HG02610 (cell line): ENCODE measurements around the gene CNTNAP2.

Experiments used
- ATAC-seq: cut with Tn5 transposase; IDR thresholded peaks from one replicate; pipeline ENCODE4 v1.9.1; 2021; ENCODE audit warnings: mild to moderate bottlenecking, moderate library complexity; ENCODE audit not compliant: unreplicated experiment

The CNTNAP2 gene

DNA sequence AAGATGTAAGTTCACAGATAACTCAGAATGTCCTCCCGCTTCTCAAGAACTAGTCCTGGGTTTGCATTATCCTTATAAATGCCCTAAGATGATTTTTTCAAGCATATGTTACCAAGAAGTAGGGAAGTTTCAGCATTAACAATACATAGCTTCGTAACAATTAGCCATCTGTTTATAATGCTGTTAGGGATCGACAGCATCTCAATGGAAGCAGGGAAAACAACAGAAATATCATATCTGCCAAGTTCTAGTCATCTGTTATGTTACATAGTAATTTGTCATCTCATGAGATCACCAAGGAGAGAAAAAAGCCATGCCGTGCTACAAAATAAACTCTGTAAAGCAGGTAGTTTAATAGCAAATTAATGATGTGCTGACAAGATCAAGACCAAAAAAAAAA lies 1742.4 kb downstream of the CNTNAP2 start:
- ATAC-seq = no peak

GRCh38 chr7:147859486-147859885 lies 1742.9 kb downstream of the CNTNAP2 start:
- no peak for ATAC-seq

DNA sequence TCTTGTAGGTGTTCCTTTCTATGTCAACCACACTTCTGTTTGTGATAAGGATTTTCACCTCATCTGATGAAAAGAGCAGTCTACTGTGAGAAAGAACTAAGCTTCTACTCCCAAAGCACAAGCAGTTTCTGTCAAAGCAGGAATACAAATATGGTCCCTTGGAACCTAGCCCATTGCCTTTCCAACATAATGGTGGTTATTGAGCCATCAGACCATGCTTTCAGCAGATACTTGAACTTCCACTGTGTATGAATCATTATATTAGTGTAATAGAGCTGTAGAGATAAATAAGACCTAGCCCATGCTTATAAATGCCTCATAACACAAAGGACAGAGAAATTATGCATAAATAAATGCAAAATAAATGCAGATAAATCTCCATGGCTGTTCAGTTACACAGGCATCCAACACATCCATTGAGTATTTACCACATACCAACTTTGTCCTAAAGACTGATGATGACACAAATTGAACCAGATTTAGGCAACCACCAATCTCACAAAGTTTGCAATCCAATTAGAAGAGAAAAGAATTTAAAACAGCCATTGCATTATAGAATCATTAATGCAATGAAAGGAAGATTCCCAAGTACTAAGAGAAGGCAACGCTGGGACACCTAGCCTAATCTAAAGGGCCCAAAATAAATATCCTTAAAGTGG lies 1744.6 kb downstream of the CNTNAP2 start:
- ATAC-seq = no peak

- no peak for ATAC-seq
Measured at GRCh38 chr7:147861945-147862344, 1745.3 kb downstream of the CNTNAP2 start.

DNA sequence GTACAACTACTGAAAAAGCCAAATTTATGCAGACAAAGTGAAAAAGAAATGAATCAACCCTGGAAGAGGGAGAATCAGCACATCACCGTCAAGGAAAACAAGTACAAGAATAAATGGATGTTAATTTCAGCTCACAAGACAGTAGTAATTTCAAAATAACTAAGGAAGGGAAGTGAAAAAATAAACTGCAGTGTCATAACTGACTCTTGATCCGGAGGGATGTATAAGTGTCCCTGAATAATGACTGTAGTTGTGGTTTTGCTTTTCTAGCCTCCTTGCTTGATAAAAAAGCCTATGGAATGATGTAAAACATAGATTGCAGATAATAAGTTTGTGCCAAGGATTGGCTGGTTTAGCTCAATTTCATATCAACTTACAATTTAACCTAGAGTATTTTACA lies 1752.9 kb downstream of the CNTNAP2 start:
- ATAC-seq = no peak

GRCh38 chr7:147878912-147879661 lies 1762.5 kb downstream of the CNTNAP2 start:
- no peak for ATAC-seq

GRCh38 chr7:147885869-147886268 lies 1769.3 kb downstream of the CNTNAP2 start:
- ATAC-seq = no peak

DNA sequence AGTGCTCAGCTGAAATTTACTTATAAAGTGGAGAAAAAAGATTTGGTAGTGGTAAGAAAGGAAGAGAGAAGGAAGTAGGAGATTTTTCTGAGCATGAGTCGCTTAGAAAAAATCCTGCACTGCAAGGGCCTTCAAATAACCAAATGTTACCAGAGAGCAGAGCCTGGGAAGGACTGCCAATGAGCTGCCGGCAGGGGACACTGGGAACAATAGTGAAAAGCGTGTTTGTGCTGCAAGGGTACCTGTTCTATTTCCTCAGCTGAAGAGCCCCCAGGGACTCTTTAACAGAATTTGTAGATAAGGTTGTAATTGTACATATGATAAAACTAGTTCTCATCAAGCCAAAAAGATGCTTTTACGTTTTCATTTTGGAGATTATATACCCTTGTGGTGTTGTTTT lies 1777.7 kb downstream of the CNTNAP2 start:
- ATAC-seq = no peak

GRCh38 chr7:147896121-147896520 lies 1779.5 kb downstream of the CNTNAP2 start:
- ATAC-seq = no peak

GRCh38 chr7:147903536-147904218 lies 1787.1 kb downstream of the CNTNAP2 start:
- no peak for ATAC-seq

GRCh38 chr7:147904219-147904576 lies 1787.6 kb downstream of the CNTNAP2 start:
- ATAC-seq = no peak

- ATAC-seq = no peak
Measured at GRCh38 chr7:147909431-147910148, 1793.0 kb downstream of the CNTNAP2 start.

DNA sequence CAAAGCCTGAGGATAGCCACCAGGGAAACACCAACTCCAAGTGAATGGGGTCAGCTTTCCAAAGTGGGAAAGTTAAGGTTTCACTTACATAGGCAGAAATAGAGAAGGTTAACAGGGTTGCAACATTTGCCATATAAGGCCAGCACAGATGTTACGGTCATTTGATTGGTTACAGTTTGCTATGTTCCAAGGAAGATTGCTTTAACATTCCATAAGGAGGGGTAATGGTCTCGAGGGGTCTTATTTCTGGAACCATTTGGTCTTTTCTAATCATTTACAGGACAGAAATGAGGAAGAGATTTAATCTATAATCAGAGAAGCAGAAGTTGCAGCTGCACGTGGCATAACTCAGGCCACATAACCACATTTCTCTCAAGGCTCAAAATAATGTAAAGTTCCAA lies 1794.6 kb downstream of the CNTNAP2 start:
- no peak for ATAC-seq

GRCh38 chr7:147912291-147912690 lies 1795.7 kb downstream of the CNTNAP2 start:
- ATAC-seq = no peak

GRCh38 chr7:147912946-147913638 lies 1796.5 kb downstream of the CNTNAP2 start:
- ATAC-seq = no peak

- ATAC-seq = no peak
Measured at GRCh38 chr7:147915781-147916180, 1799.2 kb downstream of the CNTNAP2 start.

DNA sequence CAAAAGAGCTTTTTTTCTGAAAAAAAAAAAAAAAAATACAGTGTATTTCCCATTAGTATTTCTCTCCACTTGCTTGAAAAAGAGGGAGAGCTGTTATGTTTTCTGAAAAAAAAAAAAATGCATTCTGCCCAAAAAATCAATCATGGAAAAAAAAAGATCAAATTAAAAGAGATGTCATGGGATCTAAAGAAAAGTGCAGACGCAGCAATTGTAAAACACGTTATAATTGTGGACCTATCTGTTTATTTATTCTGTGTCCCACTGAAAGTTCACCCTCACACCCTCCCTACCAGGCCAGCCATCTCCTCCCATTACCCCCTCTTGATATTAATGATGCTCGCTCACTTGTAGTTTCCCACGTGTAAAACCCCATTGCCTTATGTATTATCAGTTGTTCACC lies 1800.0 kb downstream of the CNTNAP2 start:
- ATAC-seq = no peak

DNA sequence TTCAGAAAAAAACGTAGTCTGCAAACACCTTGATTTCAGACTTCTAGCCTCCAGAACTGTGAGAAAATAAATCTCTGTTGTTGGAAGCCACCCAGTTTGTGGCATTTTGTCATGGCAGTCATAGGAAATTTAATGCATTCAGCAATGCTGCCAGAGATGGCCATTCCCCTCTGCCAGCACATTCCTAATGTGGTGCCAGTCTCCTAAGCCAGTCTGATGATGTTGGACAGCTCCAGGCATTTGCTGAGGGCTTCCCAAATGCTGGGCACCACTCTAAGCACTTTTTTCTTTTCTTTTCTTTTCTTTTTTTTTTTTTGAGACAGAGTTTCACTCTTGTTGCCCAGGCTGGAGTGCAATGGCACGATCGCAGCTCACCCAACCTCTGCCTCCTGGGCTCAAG lies 1807.2 kb downstream of the CNTNAP2 start:
- ATAC-seq = no peak

DNA sequence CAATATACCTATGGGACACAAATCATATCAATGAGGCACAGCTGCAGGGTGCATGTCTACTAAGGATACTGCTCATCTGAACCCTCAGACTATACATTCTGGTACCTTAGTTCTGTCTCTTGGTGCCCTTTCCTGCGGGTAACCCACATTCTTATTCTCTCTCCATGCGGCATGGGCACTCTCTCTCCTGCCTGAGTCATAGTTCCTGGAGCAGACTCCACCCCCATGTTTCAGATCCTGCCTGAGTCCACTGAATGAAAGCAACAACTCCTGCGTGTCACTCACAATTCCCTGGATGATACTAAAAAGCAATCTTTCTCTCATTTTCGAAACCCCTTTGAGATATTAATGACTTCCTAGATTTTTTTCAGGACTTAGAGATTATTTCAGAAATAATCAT lies 1820.8 kb downstream of the CNTNAP2 start:
- ATAC-seq = no peak

DNA sequence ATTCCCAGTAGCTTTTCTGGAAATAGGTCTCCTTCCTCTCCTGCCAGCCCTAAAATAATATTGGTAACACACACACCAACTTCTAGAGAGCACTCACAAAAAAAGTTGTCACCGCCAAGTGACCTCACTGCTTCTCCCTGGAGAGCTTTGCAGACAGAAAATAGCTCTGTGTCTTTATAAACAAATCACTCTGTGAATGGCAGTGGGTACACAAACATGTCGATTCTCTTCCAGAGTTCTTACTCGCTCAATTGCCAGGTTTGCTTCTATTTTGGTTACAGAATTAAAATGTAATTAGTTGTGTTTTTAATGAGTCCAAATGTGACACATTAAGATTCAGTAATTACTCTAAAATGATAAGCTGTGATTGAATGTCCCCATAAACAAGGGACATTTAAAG lies 1824.8 kb downstream of the CNTNAP2 start:
- no peak for ATAC-seq

DNA sequence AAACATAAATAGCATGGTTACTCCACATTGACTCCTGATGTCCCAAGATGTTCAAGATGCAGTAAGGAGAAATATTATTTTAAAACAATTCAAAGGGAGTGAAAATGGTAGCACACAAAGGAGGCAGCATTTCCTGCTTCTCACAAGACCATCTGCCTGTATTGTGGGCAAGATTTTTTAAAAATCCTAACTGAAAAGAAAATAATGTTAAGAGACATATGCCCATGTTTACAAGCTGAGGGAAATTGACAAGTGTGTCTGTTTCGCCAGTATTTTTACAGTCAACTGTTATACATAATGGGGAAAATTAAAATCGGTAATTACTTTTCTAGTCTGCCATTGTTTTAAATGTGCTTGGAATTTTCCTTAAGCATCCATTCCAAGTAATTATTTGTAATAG lies 1827.7 kb downstream of the CNTNAP2 start:
- no peak for ATAC-seq
